DOHH2 (cell line): Measurements from ENCODE around the gene TICAM2.

Source experiments
- H3F3A ChIP-seq: fragments of 200-600 bp; sonication (generic), shearing (Covaris generic); 2 replicates; pipeline ENCODE4 v1.6.0; 2016; ENCODE audit warnings: antibody characterized with exemption, mild to moderate bottlenecking; ENCODE audit not compliant: control insufficient read depth, insufficient read depth
- H3K27ac ChIP-seq: fragments of 200-600 bp; sonication (generic); 2 replicates; pipeline ENCODE4 v1.5.1; 2014; ENCODE audit warnings: low read depth, mild to moderate bottlenecking, low read length, moderate library complexity
- H3K27me3 ChIP-seq: fragments of 200-600 bp; sonication (generic); 2 replicates; pipeline ENCODE4 v1.6.1; 2014; ENCODE audit warnings: mild to moderate bottlenecking, low read length, mixed read lengths; ENCODE audit not compliant: control insufficient read depth
- H3K36me3 ChIP-seq: fragments of 200-600 bp; sonication (generic); 2 replicates; pipeline ENCODE4 v1.6.1; 2014; ENCODE audit warnings: mild to moderate bottlenecking, low read length, moderate library complexity, mixed read lengths; ENCODE audit not compliant: control insufficient read depth
- H3K4me1 ChIP-seq: fragments of 200-600 bp; sonication (generic); 2 replicates; pipeline ENCODE4 v1.6.1; 2014; ENCODE audit warnings: mild to moderate bottlenecking, low read length, mixed read lengths; ENCODE audit not compliant: control insufficient read depth
- H3K4me2 ChIP-seq: fragments of 200-600 bp; sonication (generic); 2 replicates; pipeline ENCODE4 v1.6.0; 2014; ENCODE audit warnings: mild to moderate bottlenecking, low read length, moderate library complexity
- H3K4me3 ChIP-seq: fragments of 200-600 bp; sonication (generic); 2 replicates; pipeline ENCODE4 v1.5.1; 2014; ENCODE audit warnings: mild to moderate bottlenecking, low read length, mixed read lengths
- H3K79me2 ChIP-seq: fragments of 200-600 bp; sonication (generic); 2 replicates; pipeline ENCODE4 v1.6.1; 2014; ENCODE audit warnings: mild to moderate bottlenecking, low read length, mixed read lengths; ENCODE audit not compliant: control insufficient read depth
- H3K9me2 ChIP-seq: fragments of 200-600 bp; sonication (generic); replicated peaks from 2 replicates; pipeline ENCODE4 v1.6.1; 2014; ENCODE audit warnings: mild to moderate bottlenecking, low read length, mixed read lengths; ENCODE audit not compliant: control insufficient read depth
- H3K9me3 ChIP-seq: fragments of 200-600 bp; sonication (generic); 2 replicates; pipeline ENCODE4 v1.6.1; 2014; ENCODE audit warnings: antibody characterized with exemption, low read length, mixed read lengths; ENCODE audit not compliant: control insufficient read depth, insufficient read depth
- H4K20me1 ChIP-seq: fragments of 200-600 bp; sonication (generic); 2 replicates; pipeline ENCODE4 v1.6.0; 2014; ENCODE audit warnings: low read depth, mild to moderate bottlenecking, antibody characterized with exemption, low read length, moderate library complexity; ENCODE audit not compliant: control insufficient read depth, insufficient read depth
- EZH2phosphoT487 ChIP-seq: fragments of 200-600 bp; sonication (generic); IDR thresholded peaks from 2 replicates; pipeline ENCODE4 v1.6.1; 2017; ENCODE audit warnings: borderline replicate concordance, mild to moderate bottlenecking, antibody characterized with exemption, low read length, moderate library complexity, mixed read lengths
- TF ChIP-seq, protein P1 (sequence below): fragments of 200-600 bp; sonication (generic); IDR thresholded peaks from one replicate; pipeline ENCODE4 v1.5.1; 2014; ENCODE audit warnings: antibody characterized with exemption, mild to moderate bottlenecking, low read depth, low read length; ENCODE audit not compliant: poor library complexity, severe bottlenecking

The TICAM2 gene

DNA sequence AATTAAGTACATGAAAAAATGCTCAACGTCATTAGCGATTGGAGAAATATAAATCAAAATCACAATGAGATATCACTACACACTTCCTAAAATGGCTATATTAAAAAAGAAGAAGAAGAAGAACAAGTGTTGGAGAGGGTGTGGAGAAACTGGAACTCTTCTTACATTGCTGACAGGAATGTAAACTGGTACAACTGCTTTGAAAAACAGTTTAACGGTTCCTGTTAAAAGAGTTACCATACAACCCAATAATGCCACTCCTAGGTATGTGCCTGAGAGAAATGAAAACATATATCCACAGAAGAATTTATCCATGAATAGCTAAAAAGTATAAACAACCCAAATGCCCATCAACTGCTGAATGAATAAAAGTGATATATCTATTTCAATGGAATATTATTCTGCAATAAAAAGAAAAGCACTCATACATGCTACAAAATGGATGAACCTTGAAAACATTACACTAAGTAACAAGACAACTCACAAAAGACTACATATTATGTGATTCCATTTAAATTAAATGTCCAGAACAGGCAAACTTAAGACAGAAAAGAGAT lies 66.7 kb downstream of the TICAM2 start:
- Histone ChIP-seq H3K27me3 (no peaks in the 10 kb centered on the region), H3K9me2 (no peaks in the 10 kb centered on the region), H3K27ac (no peak overlapping the region), H3K4me1 (peaks cover 9% of the 10 kb centered on the region), H4K20me1 (no peaks in the 10 kb centered on the region), H3K36me3 (peaks cover 76% of the 10 kb centered on the region), H3F3A (no peaks in the 10 kb centered on the region), H3K4me2 (no peak overlapping the region), H3K9me3 (0 out of 2 replicates have a peak, but pooled peaks cover 5% of the 10 kb centered on the region), H3K4me3 (no peak overlapping the region), H3K79me2 (peaks cover 98% of the 10 kb centered on the region)
- TF ChIP-seq EZH2phosphoT487, result no peak
- TF ChIP-seq, protein P1, sequence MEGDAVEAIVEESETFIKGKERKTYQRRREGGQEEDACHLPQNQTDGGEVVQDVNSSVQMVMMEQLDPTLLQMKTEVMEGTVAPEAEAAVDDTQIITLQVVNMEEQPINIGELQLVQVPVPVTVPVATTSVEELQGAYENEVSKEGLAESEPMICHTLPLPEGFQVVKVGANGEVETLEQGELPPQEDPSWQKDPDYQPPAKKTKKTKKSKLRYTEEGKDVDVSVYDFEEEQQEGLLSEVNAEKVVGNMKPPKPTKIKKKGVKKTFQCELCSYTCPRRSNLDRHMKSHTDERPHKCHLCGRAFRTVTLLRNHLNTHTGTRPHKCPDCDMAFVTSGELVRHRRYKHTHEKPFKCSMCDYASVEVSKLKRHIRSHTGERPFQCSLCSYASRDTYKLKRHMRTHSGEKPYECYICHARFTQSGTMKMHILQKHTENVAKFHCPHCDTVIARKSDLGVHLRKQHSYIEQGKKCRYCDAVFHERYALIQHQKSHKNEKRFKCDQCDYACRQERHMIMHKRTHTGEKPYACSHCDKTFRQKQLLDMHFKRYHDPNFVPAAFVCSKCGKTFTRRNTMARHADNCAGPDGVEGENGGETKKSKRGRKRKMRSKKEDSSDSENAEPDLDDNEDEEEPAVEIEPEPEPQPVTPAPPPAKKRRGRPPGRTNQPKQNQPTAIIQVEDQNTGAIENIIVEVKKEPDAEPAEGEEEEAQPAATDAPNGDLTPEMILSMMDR, result no peak

- no peak for TF ChIP-seq EZH2phosphoT487
- TF ChIP-seq, protein P1, result no peak
- Histone ChIP-seq H3F3A (no peaks in the 10 kb centered on the region), H3K4me3 (no peak overlapping the region), H3K9me2 (no peaks in the 10 kb centered on the region), H3K27ac (no peak overlapping the region), H3K27me3 (no peaks in the 10 kb centered on the region), H3K4me2 (no peak overlapping the region), H3K4me1 (no peaks in the 10 kb centered on the region), H4K20me1 (no peaks in the 10 kb centered on the region), H3K79me2 (peaks cover 98% of the 10 kb centered on the region), H3K36me3 (peaks cover 53% of the 10 kb centered on the region), H3K9me3 (no peaks in the 10 kb centered on the region)
These were observed 69.8 kb downstream of the TICAM2 start for GRCh38 chr5:115532517-115532916.

GRCh38 chr5:115531787-115532367 lies 70.4 kb downstream of the TICAM2 start:
- Histone ChIP-seq H3K4me1 (no peaks in the 10 kb centered on the region), H3K79me2 (peaks cover 98% of the 10 kb centered on the region), H3K27me3 (no peaks in the 10 kb centered on the region), H3F3A (no peaks in the 10 kb centered on the region), H3K9me2 (no peaks in the 10 kb centered on the region), H4K20me1 (no peaks in the 10 kb centered on the region), H3K9me3 (no peaks in the 10 kb centered on the region), H3K4me3 (no peak overlapping the region), H3K36me3 (peaks cover 46% of the 10 kb centered on the region), H3K4me2 (no peak overlapping the region), H3K27ac (no peak overlapping the region)
- TF ChIP-seq, protein P1, result no peak
- no peak for TF ChIP-seq EZH2phosphoT487
